Measurements from ENCODE around the gene UMPS. TPM values are rescaled to one million over a fixed set of nuclear protein-coding genes. Genes with fewer than 3 reads are reported as not detected.
"Not testable (repeated sequence)": the region's sequence is repeated elsewhere in the genome, so short reads cannot be mapped to it uniquely, and the experiment has no call there.

The UMPS gene
- total and polyA plus RNA-seq, 2 of the 4 experiments (the other 2 are of a cell fraction): 18.7 to 26.7 TPM

GRCh38 chr3:124789103-124789502 lies 58.9 kb downstream of the UMPS start:
- dilution Hi-C loops (cut with HindIII; ENCODE audit: low sequenced_read_pairs, unreplicated experiment); H2BK5ac ChIP-seq (ENCODE audit: low read depth, low read length, poor library complexity, severe bottlenecking); H4K8ac ChIP-seq (ENCODE audit: low read depth in 2 of 2, low read length in 2 of 2); H2AK9ac ChIP-seq (replicated peaks; ENCODE audit: low read depth, low read length, poor library complexity); H4K5ac ChIP-seq (ENCODE audit: low read depth, low read length); H3K18ac ChIP-seq (ENCODE audit: low read depth, low read length); H2BK20ac ChIP-seq (ENCODE audit: low read depth, low read length); ATAC-seq (ENCODE audit: low read depth); H3K9me3 ChIP-seq (ENCODE audit: control insufficient read depth, insufficient read depth, low read length); in situ Hi-C loops (cut with MboI; ENCODE audit: low sequenced_read_pairs); H2AFZ ChIP-seq (replicated peaks; ENCODE audit: low read length, poor library complexity); H3K56ac ChIP-seq (ENCODE audit: extremely low read depth, insufficient read depth, low read length); H3K4me2 ChIP-seq (ENCODE audit: low read depth, low read length); H3K4ac ChIP-seq (ENCODE audit: low read depth, low read length); H3K23ac ChIP-seq (ENCODE audit: low read depth, low read length); CTCF ChIA-PET; H4K91ac ChIP-seq (ENCODE audit: insufficient read depth, low read depth, low read length); H4K20me1 ChIP-seq (ENCODE audit: insufficient read depth, low read length); H3K27ac ChIP-seq (ENCODE audit: insufficient read depth, low read length); H3K27me3 ChIP-seq (ENCODE audit: control insufficient read depth, insufficient read depth, low read length); intact Hi-C loops (cut with micrococcal nuclease); BruUV-seq (replicated peaks); DNase-seq; H3K14ac ChIP-seq (replicated peaks; ENCODE audit: low read depth, low read length); H2BK15ac ChIP-seq (ENCODE audit: low read depth, low read length); POLR2A ChIA-PET (ENCODE audit: unreplicated experiment); H3K9ac ChIP-seq (ENCODE audit: low read depth, low read length); H3K4me3 ChIP-seq (ENCODE audit: insufficient read depth, low read depth, low read length); H2AK5ac ChIP-seq (ENCODE audit: low read depth, low read length); H2BK120ac ChIP-seq (ENCODE audit: low read depth, low read length): not testable (repeated sequence)
- peaks cover 6 to 70% of the 10 kb centered on the region in 2 experiments; a peak in 3 of 4 replicates for H3K79me1 ChIP-seq (ENCODE audit: low read depth in 1 of 2, low read length in 2 of 2)
- H3K36me3 ChIP-seq (ENCODE audit: control insufficient read depth, insufficient read depth, low read length): peaks cover 14% of the 10 kb centered on the region
- WGBS, 2 experiments (ENCODE audit: extremely low coverage in 2 of 2, insufficient read length in 1 of 2): no CpG with 5 or more reads among the region's 5 CpGs
- peaks cover 12% of the 10 kb centered on the region for H3K4me1 ChIP-seq (ENCODE audit: control insufficient read depth, insufficient read depth, low read length)
- peaks cover 20% of the 10 kb centered on the region for H3K9me1 ChIP-seq (ENCODE audit: insufficient read depth, low read length)
